ENCODE data around the gene MOV10L1. TPM values are rescaled to one million over a fixed set of nuclear protein-coding genes. Genes with fewer than 3 reads are reported as not detected.

MOV10L1 gene
- polyA plus RNA-seq, 4 donors: 0.24 to 0.75 (median 0.60) TPM

- no peak for DNase-seq (ENCODE audit: low read depth in 4 of 4, low spot score in 3 of 4)
Measured at GRCh38 chr22:50101870-50102565, 12.2 kb downstream of the MOV10L1 start.

DNA sequence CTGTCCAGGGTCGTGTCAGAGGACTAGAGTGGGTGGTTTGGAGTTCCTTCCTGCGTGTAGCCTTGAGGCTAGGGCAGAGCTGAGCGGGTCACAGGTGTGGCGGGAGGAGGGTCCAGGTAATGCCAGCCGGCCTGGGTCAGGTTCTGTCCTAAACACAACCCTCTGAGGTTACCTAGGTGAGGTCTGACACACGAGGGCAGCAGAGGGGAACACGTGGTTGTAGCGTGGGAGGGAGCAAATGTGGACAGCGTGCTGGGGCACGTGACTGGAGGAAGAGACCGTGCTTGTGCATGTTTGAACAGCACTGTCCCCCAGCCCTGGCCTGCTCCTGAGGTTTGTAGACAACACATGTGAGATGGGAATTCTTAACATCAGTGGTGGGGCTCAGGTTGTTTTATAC is 13.1 kb downstream of the MOV10L1 start:
- DNase-seq (ENCODE audit: low read depth in 4 of 4, low spot score in 3 of 4): no peak

DNA sequence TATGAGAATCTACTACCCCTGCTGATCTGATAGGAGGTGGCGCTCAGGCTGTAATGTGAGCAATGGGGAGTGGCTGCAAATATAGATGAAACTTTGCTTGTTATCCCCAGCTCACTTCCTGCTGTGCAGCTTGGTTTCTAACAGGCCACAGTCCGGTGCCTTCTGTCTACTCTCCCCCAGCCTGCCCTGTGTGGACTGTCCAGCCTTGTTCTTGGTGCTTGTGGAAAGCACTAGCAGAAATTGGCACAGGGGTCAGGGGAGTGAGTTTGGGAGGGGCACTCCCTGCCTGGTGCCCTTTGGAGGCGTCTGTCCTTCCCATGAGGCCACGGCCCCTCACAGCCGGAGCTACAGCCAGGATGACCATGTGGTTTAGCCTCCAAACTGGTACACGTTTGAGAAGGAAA is 14.3 kb downstream of the MOV10L1 start:
- no peak for DNase-seq (ENCODE audit: low read depth in 4 of 4, low spot score in 3 of 4)

- DNase-seq (ENCODE audit: low read depth in 4 of 4, low spot score in 3 of 4): peak in 1 of 4 donors; percentile 26
Measured at GRCh38 chr22:50105208-50106100, 15.6 kb downstream of the MOV10L1 start.

GRCh38 chr22:50107529-50107928 is 17.7 kb downstream of the MOV10L1 start:
- no peak for DNase-seq (ENCODE audit: low read depth in 4 of 4, low spot score in 3 of 4)

DNA sequence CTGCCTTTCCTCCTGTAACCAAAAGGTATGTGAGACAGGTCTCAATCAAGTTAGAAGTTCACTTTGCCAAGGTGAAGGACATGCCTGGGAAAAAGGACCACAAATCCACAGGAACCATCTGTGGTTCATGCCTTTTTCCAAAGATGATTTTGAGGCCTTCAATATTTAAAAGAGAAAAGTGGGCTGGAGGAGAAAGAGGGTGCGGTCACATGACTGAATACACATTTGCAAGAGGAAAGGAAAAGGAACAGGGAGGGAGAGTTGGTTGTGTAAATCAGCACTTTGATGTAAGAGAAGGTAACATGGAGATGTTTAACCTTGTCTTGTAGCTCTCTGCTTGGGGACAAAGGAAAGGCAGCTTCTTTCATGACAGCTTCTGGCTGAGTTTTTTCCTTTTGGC is 21.2 kb downstream of the MOV10L1 start:
- no peak for DNase-seq (ENCODE audit: low read depth in 4 of 4, low spot score in 3 of 4)

DNA sequence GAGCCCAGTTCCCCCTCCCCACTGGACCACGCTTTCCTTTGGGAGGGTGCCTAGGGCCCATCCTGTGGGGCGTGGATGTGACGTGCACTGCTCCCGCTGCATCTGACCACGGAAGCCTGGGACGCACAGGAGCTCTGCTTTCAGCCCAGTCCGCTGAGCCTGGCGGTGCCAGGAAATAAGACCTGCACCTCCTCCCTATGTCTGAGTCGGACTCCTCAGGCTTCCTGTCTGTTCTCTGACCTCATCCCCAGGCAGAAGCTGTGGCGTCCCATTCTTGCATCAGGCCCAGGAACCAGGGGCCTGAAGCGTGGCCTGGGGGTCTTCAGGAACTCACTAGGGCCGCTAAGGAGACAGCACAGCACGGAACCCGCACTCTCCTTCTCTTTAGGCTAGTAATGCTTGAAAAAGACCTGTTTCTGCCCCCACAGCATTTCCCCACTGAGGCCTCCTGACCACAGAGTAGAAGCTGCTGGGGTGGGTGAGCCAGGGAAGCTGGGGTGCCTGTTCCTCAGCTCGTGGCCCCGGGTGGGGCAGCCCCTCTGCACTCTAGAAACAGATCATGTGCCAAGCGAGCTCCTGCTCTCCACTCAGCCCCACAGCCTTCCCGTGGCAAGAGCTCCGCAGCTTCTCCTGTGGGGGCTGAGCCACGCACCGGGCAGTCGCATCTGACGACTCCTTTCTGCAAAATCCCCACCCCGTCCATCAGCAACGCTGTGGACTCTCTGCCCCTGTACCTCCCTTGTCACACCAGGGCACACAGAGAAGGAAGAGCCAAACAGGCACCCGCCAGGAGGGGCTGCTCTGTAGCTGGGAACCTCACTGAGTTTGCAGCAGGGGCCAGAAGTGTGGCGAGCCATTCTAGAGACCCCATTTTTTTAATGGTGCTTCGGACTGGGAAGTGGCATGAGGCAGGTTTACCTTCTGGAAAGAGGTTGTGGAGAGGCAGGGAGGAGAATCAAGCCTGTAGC is 22.6 kb downstream of the MOV10L1 start:
- DNase-seq (ENCODE audit: low read depth in 4 of 4, low spot score in 3 of 4): no peak

- DNase-seq (ENCODE audit: low read depth in 4 of 4, low spot score in 3 of 4): no peak
Measured at GRCh38 chr22:50114221-50115021, 24.6 kb downstream of the MOV10L1 start.

DNA sequence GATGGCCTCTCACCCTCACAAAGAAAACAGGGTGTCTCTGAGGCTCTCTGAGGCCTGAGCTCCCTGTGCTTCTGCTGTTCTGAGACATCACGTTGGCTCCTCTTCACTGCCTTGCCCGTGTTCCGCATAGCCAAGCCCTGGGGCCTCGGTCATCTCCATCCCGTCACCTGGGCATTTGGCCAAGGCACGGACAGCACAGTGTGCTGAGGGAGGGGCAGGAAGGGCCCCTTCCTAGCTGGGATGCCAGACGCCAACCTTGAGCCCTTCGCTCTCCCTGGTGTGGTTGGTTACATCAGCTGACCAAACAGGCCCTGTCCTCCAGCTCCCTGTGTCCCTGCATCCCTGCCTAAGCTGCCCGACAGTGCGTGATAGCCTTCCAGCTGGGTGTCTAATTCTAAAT is 25.9 kb downstream of the MOV10L1 start:
- no peak for DNase-seq (ENCODE audit: low read depth in 4 of 4, low spot score in 3 of 4)

GRCh38 chr22:50117168-50117762 is 27.5 kb downstream of the MOV10L1 start:
- no peak for DNase-seq (ENCODE audit: low read depth in 4 of 4, low spot score in 3 of 4)

DNA sequence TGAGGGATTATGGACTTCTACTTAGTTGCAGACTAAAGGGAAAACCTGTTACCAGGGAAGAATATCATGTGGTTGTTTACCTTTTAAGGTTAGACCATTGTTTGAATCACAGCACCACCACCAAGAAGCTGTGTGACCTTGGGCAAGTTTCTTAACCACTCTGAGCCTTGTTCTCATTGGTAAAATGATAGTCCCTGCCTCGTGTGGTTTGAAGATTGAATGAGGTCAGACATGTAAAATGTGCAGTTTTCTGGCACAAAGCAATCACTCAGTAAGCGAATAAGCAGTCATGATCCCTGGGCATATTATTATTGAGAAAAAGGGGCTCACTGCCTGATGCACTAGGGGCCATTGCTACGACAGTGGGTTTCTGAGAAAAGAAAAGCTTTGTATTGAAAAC is 28.3 kb downstream of the MOV10L1 start:
- no peak for DNase-seq (ENCODE audit: low read depth in 4 of 4, low spot score in 3 of 4)

- no peak for DNase-seq (ENCODE audit: low read depth in 4 of 4, low spot score in 3 of 4)
Measured at GRCh38 chr22:50118557-50119168, 28.9 kb downstream of the MOV10L1 start.

DNA sequence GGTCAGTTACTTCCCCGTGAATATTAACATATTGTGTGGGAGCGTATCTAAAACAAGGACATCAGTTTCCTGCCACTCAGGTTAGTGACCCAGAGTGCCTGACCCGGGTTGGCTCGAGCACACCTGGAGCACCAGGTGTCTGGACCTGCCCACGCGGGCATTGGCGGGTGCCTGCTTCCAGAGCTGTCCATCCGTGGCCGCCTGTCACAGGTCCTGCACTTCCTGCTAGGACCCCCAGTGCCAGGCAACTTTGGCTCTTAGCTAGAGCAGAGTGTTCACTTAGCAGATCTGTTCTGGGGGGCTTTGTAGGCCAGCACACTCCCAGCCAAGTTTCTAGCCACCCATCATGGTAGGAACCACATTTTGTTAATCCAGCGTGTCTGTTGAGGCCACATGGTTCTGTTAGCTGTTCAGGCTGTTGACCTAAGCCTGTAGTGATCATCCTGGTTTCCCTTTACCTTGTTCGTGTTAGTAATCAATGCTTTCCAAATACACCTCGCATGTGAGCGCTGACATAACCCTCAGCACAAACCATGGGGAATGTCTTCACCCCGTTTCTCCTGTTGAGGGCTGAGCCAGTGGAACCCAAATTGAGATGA is 29.5 kb downstream of the MOV10L1 start:
- no peak for DNase-seq (ENCODE audit: low read depth in 4 of 4, low spot score in 3 of 4)

GRCh38 chr22:50119768-50120251 is 30.0 kb downstream of the MOV10L1 start:
- DNase-seq (ENCODE audit: low read depth in 4 of 4, low spot score in 3 of 4): no peak

- DNase-seq (ENCODE audit: low read depth in 4 of 4, low spot score in 3 of 4): no peak
Measured at GRCh38 chr22:50121202-50121740, 31.5 kb downstream of the MOV10L1 start.

GRCh38 chr22:50123119-50123518 is 33.3 kb downstream of the MOV10L1 start:
- no peak for DNase-seq (ENCODE audit: low read depth in 4 of 4, low spot score in 3 of 4)

DNA sequence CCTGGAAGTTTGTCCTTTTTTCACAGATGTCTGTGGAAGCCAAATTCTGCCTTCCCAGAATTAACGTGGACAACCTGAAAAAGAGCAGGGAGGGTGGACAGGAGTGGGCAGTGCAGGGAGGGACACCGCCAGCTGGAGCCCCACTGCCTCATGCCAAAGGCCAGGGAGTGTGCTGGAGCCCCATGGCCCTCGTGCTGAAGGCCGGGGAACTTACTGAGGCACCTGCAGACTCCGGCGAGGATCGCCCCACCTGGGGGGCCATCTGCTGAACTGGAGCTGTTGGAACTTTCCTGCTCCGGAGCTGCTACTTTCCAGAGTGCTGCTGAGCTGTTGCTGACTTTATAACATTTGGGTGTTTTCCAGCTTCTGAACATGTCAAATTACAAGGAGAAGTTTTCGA is 35.2 kb downstream of the MOV10L1 start:
- DNase-seq (ENCODE audit: low read depth in 4 of 4, low spot score in 3 of 4): no peak

GRCh38 chr22:50129121-50129736 is 39.4 kb downstream of the MOV10L1 start:
- DNase-seq (ENCODE audit: low read depth in 4 of 4, low spot score in 3 of 4): no peak
